DND-41 (cell line): ENCODE measurements around the gene COL20A1.

Experiments used
- ATAC-seq: fragments of 200-7000 bp; cut with Tn5 transposase; 3 replicates; pipeline ENCODE4 v1.9.1; 2021; ENCODE audit warnings: low read depth; ENCODE audit not compliant: insufficient read depth
- DNase-seq: peaks from one replicate; pipeline ENCODE4 v3.0.0-alpha.2; 2020
- H2AFZ ChIP-seq: 2 replicates; pipeline ENCODE4 v1.6.0; 2012; ENCODE audit warnings: low read depth, low read length
- H3K27ac ChIP-seq: 2 replicates; pipeline ENCODE4 v1.5.1; 2012; ENCODE audit warnings: low read length, inconsistent platforms
- H3K27me3 ChIP-seq: fragments of 200-600 bp; sonication (generic); 2 replicates; pipeline ENCODE4 v1.6.0; 2012; ENCODE audit warnings: low read length, mild to moderate bottlenecking, inconsistent platforms; ENCODE audit not compliant: insufficient read depth, poor library complexity
- H3K36me3 ChIP-seq: 2 replicates; pipeline ENCODE4 v1.5.1; 2012; ENCODE audit warnings: low read length, inconsistent platforms; ENCODE audit not compliant: insufficient read depth
- H3K4me1 ChIP-seq: 2 replicates; pipeline ENCODE4 v1.5.1; 2012; ENCODE audit warnings: mild to moderate bottlenecking, low read length; ENCODE audit not compliant: insufficient read depth
- H3K4me2 ChIP-seq: 2 replicates; pipeline ENCODE4 v1.6.0; 2012; ENCODE audit warnings: mild to moderate bottlenecking, moderate library complexity, low read length, inconsistent platforms; ENCODE audit not compliant: insufficient read depth
- H3K4me3 ChIP-seq, 2 experiments: fragments of 200-600 bp in 1 of 2; shearing (Covaris generic) in 1 of 2; 2 replicates each; pipeline ENCODE4 v1.5.1; 2012 to 2016; ENCODE audit warnings: inconsistent platforms in 2 of 2, low read length in 2 of 2, mild to moderate bottlenecking in 2 of 2, low read depth in 1 of 2, moderate library complexity in 1 of 2
- H3K79me2 ChIP-seq: 2 replicates; pipeline ENCODE4 v1.6.0; 2012; ENCODE audit warnings: low read length, inconsistent platforms; ENCODE audit not compliant: insufficient read depth
- H3K9ac ChIP-seq: 2 replicates; pipeline ENCODE4 v1.6.0; 2012; ENCODE audit warnings: low read depth, mild to moderate bottlenecking, inconsistent platforms, low read length, moderate library complexity
- H3K9me3 ChIP-seq: 2 replicates; pipeline ENCODE4 v1.5.1; 2012; ENCODE audit warnings: low read length, moderate library complexity, mild to moderate bottlenecking, inconsistent platforms; ENCODE audit not compliant: insufficient read depth, severe bottlenecking
- H4K20me1 ChIP-seq: 2 replicates; pipeline ENCODE4 v1.6.0; 2012; ENCODE audit warnings: low read length; ENCODE audit not compliant: insufficient read depth
- EZH2 ChIP-seq: IDR thresholded peaks from 3 replicates; pipeline ENCODE4 v1.6.1; 2012; ENCODE audit warnings: borderline replicate concordance, low read depth, mild to moderate bottlenecking, moderate library complexity, low read length, inconsistent platforms; ENCODE audit not compliant: severe bottlenecking
- TF ChIP-seq, protein P1 (sequence below): IDR thresholded peaks from 2 replicates; pipeline ENCODE4 v1.5.1; 2012; ENCODE audit warnings: borderline replicate concordance, low read length, moderate library complexity, mild to moderate bottlenecking; ENCODE audit not compliant: poor library complexity, severe bottlenecking; ENCODE audit errors: extremely low read depth

Gene COL20A1

DNA sequence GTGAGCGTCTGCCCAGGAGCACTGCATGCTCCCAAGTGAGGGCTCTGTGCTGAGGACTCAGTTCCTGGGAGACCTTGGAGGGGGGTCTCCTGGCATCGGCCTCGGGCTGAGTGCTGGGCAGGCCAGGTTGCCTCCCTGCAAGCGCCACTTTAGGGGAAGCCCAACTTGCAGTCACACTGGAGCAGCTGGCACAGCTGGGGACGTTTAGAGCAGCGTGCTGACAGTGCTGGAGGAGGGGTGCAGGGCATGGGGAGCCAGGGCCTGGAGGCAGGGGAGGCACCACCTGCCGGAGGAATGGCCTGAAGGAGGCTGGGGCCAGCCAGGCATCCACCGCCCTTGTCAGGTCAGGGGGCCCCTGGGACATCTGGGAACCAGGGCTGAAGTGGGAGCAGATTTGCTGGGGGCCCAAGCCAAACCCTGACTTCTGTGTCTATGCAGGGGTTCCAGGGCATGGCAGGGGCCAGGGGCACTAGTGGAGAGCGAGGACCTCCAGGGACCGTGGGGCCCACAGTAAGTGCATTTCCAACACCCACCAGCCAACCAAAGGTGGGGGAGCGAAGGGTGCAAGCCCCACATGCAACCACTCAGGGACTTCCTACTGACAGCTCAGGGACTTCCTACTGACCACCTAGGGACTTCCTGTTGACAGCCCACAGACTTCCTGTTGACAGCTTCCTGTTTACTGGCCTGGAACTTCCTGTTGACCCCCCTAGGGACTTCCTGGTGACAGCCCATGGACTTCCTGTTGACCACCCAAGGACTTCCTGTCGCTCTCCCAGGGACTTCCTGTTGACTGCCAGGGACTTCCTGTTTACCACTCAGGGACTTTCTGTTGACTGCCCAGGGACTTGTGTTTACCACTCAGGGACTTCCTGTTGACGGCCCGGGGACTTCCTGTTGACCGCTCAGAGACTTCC, 33.6 kb downstream of the COL20A1 start:
- Histone ChIP-seq H2AFZ (no peak overlapping the region), H3K27me3 (no peaks in the 10 kb centered on the region), H3K27ac (peak overlapping the region; percentile 50; the same call in 1 of the 2 replicates), H3K4me1 (no peaks in the 10 kb centered on the region), H3K9ac (no peak overlapping the region), H3K4me2 (no peak overlapping the region), H3K9me3 (no peaks in the 10 kb centered on the region), H4K20me1 (peaks cover 5% of the 10 kb centered on the region), H3K79me2 (no peaks in the 10 kb centered on the region), H3K36me3 (no peaks in the 10 kb centered on the region), H3K4me3 (no peak overlapping the region)
- DNase-seq = no peak
- 0 out of 3 replicates have a peak, but pooled peaks have one; percentile 11 for ATAC-seq
- TF ChIP-seq, protein P1, sequence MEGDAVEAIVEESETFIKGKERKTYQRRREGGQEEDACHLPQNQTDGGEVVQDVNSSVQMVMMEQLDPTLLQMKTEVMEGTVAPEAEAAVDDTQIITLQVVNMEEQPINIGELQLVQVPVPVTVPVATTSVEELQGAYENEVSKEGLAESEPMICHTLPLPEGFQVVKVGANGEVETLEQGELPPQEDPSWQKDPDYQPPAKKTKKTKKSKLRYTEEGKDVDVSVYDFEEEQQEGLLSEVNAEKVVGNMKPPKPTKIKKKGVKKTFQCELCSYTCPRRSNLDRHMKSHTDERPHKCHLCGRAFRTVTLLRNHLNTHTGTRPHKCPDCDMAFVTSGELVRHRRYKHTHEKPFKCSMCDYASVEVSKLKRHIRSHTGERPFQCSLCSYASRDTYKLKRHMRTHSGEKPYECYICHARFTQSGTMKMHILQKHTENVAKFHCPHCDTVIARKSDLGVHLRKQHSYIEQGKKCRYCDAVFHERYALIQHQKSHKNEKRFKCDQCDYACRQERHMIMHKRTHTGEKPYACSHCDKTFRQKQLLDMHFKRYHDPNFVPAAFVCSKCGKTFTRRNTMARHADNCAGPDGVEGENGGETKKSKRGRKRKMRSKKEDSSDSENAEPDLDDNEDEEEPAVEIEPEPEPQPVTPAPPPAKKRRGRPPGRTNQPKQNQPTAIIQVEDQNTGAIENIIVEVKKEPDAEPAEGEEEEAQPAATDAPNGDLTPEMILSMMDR = no peak
- TF ChIP-seq EZH2 = no peak

DNA sequence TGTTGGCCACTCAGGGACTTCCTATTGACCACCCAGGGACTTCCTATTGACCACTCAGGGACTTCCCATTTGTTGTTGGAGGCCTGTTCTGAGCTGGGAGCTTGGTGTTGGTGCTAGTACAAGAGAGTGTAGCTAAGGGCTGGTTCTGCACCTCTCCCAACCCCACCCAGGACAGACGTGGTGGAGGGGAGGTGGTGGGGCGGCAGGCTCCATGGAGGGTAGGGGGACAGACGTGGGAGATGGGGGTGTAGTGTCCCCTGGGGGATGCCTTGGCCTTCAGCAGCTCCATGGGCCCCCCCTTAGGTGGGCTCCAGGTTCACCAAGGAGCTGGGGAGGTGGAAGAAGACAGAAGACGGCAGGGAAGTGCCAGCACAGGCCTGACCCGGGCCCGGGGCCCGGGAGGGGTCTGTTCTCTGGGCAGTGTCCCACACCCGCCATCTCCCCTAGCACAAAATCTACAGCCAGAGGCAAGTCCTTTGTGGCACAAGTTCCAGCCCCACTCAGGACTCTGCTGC, 34.3 kb downstream of the COL20A1 start:
- no peak for DNase-seq
- H3K4me2 ChIP-seq = no peak overlapping the region

DNA sequence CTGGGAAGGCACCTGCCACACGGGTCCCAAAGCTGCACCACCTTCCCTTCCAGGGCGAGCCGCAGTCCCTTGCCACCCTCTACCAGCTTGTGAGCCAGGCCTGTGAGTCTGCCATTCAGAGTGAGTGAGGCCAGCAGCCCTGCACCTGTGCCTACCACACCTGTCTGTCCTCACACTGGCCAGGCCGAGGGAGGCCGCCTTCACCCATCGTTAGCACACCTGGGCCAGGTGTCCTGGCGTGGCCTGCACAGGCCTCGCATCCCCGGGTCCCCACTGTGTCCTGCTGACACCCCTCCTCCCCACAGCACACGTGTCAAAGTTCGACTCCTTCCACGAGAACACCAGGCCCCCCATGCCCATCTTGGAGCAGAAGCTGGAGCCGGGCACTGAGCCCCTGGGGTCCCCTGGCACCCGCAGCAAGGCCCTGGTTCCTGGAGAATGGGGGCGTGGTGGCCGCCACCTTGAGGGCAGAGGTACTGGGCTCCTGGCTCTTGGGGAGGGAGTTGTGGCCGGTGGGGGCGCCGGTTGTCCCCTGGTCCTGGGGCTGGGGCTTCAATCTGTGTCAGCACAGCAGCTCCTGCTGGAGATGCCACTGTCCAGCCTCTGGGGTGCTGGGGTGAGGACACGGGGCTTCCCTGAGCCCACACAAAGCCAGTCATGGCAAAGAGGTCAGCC, 35.2 kb downstream of the COL20A1 start:
- H3K4me3 ChIP-seq = no peak overlapping the region
- no peak overlapping the region for H3K27ac ChIP-seq
- DNase-seq (no peak), ATAC-seq (0 out of 3 replicates have a peak, but pooled peaks have one; percentile 10)
- H3K9ac ChIP-seq = no peak overlapping the region
- H3K79me2 ChIP-seq = no peaks in the 10 kb centered on the region
- H4K20me1 ChIP-seq = peaks cover 5% of the 10 kb centered on the region
- no peaks in the 10 kb centered on the region for H3K4me1 ChIP-seq
- H3K36me3 ChIP-seq = no peaks in the 10 kb centered on the region
- TF ChIP-seq, protein P1 = no peak
- no peak for TF ChIP-seq EZH2
- peaks cover 4% of the 10 kb centered on the region for H3K9me3 ChIP-seq
- no peak overlapping the region for H2AFZ ChIP-seq
- H3K4me2 ChIP-seq = no peak overlapping the region
- no peaks in the 10 kb centered on the region for H3K27me3 ChIP-seq

More for the DNA sequence above, 34.3 kb downstream of the COL20A1 start:
- H3K27ac ChIP-seq = peak overlapping the region; percentile 50; the same call in 1 of the 2 replicates
- peaks cover 4% of the 10 kb centered on the region for H3K9me3 ChIP-seq
- no peaks in the 10 kb centered on the region for H3K27me3 ChIP-seq
- no peak overlapping the region for H2AFZ ChIP-seq
- no peaks in the 10 kb centered on the region for H3K36me3 ChIP-seq
- H4K20me1 ChIP-seq = peaks cover 5% of the 10 kb centered on the region
- no peak overlapping the region for H3K4me3 ChIP-seq
- H3K9ac ChIP-seq = no peak overlapping the region
- TF ChIP-seq, protein P1 = no peak
- TF ChIP-seq EZH2 = no peak
- peak; percentile 57; the same call in 2 of the 3 replicates for ATAC-seq
- no peaks in the 10 kb centered on the region for H3K79me2 ChIP-seq
- H3K4me1 ChIP-seq = no peaks in the 10 kb centered on the region
